Neutrophil (primary cell): ENCODE data around the gene TMEM121.
"Not testable (repeated sequence)": the region's sequence is repeated elsewhere in the genome, so short reads cannot be mapped to it uniquely, and the experiment has no call there.

Experiments used
- H3K27ac ChIP-seq: fragments of 200-600 bp; sonication (generic); 2 replicates; pipeline ENCODE4 v1.5.1; 2016; ENCODE audit warnings: mild to moderate bottlenecking, moderate library complexity
- H3K27me3 ChIP-seq: fragments of 200-600 bp; sonication (generic); 2 replicates; pipeline ENCODE4 v1.6.0; 2016; ENCODE audit warnings: mild to moderate bottlenecking
- H3K36me3 ChIP-seq: fragments of 200-600 bp; sonication (generic); 2 replicates; pipeline ENCODE4 v1.5.1; 2017
- H3K4me1 ChIP-seq, 2 experiments: fragments of 200-600 bp in 1 of 2; sonication (generic) in 1 of 2; 1 replicate in 1 of 2; 2 replicates in 1 of 2; pipeline versions ENCODE4 v1.5.1 to v1.6.1; 2013 to 2016; ENCODE audit warnings: low read depth in 1 of 2, low read length in 1 of 2, mild to moderate bottlenecking in 1 of 2, moderate library complexity in 1 of 2; ENCODE audit not compliant: control insufficient read depth in 1 of 2, insufficient read depth in 1 of 2
- H3K4me3 ChIP-seq, 2 experiments: fragments of 200-600 bp in 1 of 2; sonication (generic) in 1 of 2; 1 replicate in 1 of 2; 2 replicates in 1 of 2; pipeline ENCODE4 v1.5.1; 2013 to 2016; ENCODE audit warnings: low read depth in 1 of 2, low read length in 1 of 2, mild to moderate bottlenecking in 1 of 2, moderate library complexity in 1 of 2
- H3K9me3 ChIP-seq: fragments of 200-600 bp; sonication (generic); 2 replicates; pipeline ENCODE4 v1.5.1; 2016
- TF ChIP-seq, protein P1 (sequence below): fragments of 200-600 bp; sonication (generic); IDR thresholded peaks from 2 replicates; pipeline ENCODE4 v1.5.1; 2016; ENCODE audit warnings: antibody characterized with exemption

The TMEM121 gene

GRCh38 chr14:105562713-105563346 is 36.4 kb downstream of the TMEM121 start:
- H3K27ac ChIP-seq: no peak overlapping the region
- TF ChIP-seq, protein P1, sequence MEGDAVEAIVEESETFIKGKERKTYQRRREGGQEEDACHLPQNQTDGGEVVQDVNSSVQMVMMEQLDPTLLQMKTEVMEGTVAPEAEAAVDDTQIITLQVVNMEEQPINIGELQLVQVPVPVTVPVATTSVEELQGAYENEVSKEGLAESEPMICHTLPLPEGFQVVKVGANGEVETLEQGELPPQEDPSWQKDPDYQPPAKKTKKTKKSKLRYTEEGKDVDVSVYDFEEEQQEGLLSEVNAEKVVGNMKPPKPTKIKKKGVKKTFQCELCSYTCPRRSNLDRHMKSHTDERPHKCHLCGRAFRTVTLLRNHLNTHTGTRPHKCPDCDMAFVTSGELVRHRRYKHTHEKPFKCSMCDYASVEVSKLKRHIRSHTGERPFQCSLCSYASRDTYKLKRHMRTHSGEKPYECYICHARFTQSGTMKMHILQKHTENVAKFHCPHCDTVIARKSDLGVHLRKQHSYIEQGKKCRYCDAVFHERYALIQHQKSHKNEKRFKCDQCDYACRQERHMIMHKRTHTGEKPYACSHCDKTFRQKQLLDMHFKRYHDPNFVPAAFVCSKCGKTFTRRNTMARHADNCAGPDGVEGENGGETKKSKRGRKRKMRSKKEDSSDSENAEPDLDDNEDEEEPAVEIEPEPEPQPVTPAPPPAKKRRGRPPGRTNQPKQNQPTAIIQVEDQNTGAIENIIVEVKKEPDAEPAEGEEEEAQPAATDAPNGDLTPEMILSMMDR: no peak
- H3K4me1 ChIP-seq: no peaks in the 10 kb centered on the region
- no peaks in the 10 kb centered on the region for H3K9me3 ChIP-seq
- no peaks in the 10 kb centered on the region for H3K36me3 ChIP-seq
- H3K4me3 ChIP-seq: no peak overlapping the region
- peaks cover 4% of the 10 kb centered on the region for H3K27me3 ChIP-seq

GRCh38 chr14:105563347-105563737 is 37.0 kb downstream of the TMEM121 start:
- Histone ChIP-seq H3K9me3 (no peaks in the 10 kb centered on the region), H3K27ac (no peak overlapping the region), H3K4me3 (no peak overlapping the region), H3K27me3 (peaks cover 4% of the 10 kb centered on the region), H3K4me1 (no peaks in the 10 kb centered on the region), H3K36me3 (no peaks in the 10 kb centered on the region)
- TF ChIP-seq, protein P1: no peak

GRCh38 chr14:105564536-105564935 is 38.2 kb downstream of the TMEM121 start:
- not testable (repeated sequence) for H3K27ac ChIP-seq, H3K27me3 ChIP-seq, H3K36me3 ChIP-seq, H3K4me3 ChIP-seq, H3K9me3 ChIP-seq, H3K4me1 ChIP-seq

GRCh38 chr14:105565185-105565919 is 39.0 kb downstream of the TMEM121 start:
- H3K4me3 ChIP-seq, H3K36me3 ChIP-seq, H3K4me1 ChIP-seq, H3K9me3 ChIP-seq, H3K27ac ChIP-seq, H3K27me3 ChIP-seq: not testable (repeated sequence)

DNA sequence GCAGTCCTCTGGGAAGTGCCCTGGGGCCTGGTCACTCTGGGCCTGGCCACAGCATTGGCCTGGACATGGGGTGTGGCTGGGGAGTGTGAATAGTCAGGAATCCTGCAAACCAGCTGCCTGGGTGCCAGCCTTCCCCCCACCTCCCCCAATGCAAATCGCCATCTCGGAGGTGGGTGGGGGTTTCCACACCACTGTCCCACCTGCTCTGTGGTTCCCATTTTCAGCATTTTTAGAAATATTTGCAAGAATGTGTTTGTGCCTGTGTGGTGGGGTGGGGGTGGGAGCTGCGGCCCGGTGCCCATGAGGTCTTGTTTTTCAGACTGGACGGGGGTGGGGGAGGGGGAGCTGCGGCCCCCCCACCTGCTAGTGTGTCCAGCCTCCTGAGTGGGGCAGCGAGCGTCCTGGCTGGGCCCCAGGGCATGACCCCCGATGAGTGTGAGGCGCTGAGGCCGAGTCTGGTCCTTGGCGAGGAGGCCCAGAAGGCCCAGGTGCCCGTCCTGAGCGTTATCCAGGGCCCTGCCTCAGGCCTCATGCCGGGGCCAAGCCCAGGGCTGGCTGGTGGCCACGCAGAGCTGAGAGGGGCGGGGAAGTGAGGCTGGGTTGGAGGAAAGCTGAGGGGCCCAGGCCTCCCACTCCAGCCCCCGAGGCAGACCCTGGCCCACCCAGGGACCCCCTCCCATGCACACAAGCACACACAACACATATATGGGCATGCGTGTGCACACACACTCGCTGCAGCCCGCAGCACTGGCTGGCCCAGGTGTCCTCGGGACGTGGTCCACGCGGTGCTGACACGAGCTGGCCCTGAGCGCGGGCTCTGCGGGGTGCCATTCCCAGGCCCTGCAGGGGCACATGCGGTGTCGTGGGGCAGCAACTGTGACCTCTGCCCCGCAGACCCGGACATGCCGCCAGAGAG is 40.1 kb downstream of the TMEM121 start:
- not testable (repeated sequence) for H3K27me3 ChIP-seq, H3K4me1 ChIP-seq, H3K4me3 ChIP-seq, H3K27ac ChIP-seq, H3K36me3 ChIP-seq, H3K9me3 ChIP-seq

- not testable (repeated sequence) for H3K4me1 ChIP-seq, H3K27ac ChIP-seq, H3K27me3 ChIP-seq, H3K36me3 ChIP-seq, H3K4me3 ChIP-seq, H3K9me3 ChIP-seq
These were observed 41.1 kb downstream of the TMEM121 start for GRCh38 chr14:105567164-105568103.

DNA sequence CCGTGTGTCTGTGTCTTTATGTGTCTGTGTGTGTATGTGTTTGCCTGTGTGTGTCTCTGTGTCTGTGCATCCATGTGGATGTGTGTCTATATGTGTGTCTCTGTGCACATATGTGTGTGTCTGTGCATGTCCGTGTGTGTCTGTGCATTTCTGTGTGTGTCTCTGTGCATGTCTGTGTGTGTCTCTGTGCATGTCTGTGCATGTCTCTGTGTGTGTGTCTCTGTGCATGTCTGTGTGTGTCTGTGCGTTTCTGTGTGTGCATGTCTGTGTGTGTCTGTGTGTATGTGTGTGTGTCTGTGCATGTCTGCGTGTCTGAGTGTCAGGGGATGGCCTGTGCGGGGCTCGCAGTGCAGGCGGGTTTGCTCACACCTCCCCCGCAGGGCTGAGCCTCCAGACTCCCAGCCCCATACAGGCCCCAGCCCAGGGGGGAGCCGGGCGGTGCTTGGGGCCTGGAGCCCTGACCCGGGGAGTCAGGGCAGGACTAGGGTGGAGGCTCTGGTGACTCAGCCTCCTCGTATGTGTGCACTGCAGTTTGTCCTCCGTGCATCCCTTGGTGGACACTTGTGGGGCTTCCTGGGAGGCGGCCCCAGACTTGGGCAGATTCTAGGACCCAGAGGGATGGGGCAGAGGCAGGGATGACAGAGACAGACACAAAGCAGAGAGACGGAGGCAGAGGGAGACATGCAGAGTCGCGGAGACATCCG is 41.9 kb downstream of the TMEM121 start:
- H3K4me3 ChIP-seq, H3K36me3 ChIP-seq, H3K27me3 ChIP-seq, H3K27ac ChIP-seq, H3K4me1 ChIP-seq, H3K9me3 ChIP-seq: not testable (repeated sequence)
